Retinal pigment epithelial cell (primary cell): Measurements from ENCODE around the gene TNPO2.
"Not testable (repeated sequence)": the region's sequence is repeated elsewhere in the genome, so short reads cannot be mapped to it uniquely, and the experiment has no call there.

Source experiments
- DNase-seq: peaks from one replicate; pipeline ENCODE4 v3.0.0-alpha.2; 2010; ENCODE audit warnings: low read depth
- H3K4me3 ChIP-seq: 2 replicates; pipeline ENCODE4 v1.5.1; 2011; ENCODE audit warnings: mild to moderate bottlenecking, low read length, control low read depth, moderate library complexity
- TF ChIP-seq, protein P1 (sequence below): conservative IDR thresholded peaks from 2 replicates; pipeline ENCODE4 v1.5.1; 2011; ENCODE audit warnings: low read depth, low read length, control low read depth, inconsistent platforms

TNPO2 gene

DNA sequence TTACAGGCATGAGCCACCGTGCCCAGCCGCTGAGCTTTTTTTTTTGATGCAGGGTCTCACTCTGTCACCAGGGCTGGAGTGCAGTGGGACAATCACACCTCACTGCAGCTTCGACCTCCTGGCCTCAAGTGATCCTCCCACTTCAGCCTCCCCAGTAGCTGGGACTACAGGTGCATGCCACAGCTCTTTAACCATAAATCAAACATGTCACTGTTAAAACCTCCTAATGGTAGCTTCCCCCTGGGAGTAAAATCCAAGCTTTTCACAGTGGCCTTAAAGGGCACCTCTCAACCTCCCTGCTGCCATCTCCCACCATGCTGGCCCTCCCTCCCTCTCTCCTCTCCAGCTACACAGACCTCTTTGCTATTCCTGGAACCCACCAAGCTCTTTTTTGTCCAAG lies 37.9 kb downstream of the TNPO2 start:
- no peak overlapping the region for H3K4me3 ChIP-seq
- TF ChIP-seq, protein P1, sequence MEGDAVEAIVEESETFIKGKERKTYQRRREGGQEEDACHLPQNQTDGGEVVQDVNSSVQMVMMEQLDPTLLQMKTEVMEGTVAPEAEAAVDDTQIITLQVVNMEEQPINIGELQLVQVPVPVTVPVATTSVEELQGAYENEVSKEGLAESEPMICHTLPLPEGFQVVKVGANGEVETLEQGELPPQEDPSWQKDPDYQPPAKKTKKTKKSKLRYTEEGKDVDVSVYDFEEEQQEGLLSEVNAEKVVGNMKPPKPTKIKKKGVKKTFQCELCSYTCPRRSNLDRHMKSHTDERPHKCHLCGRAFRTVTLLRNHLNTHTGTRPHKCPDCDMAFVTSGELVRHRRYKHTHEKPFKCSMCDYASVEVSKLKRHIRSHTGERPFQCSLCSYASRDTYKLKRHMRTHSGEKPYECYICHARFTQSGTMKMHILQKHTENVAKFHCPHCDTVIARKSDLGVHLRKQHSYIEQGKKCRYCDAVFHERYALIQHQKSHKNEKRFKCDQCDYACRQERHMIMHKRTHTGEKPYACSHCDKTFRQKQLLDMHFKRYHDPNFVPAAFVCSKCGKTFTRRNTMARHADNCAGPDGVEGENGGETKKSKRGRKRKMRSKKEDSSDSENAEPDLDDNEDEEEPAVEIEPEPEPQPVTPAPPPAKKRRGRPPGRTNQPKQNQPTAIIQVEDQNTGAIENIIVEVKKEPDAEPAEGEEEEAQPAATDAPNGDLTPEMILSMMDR: no peak
- DNase-seq: no peak

DNA sequence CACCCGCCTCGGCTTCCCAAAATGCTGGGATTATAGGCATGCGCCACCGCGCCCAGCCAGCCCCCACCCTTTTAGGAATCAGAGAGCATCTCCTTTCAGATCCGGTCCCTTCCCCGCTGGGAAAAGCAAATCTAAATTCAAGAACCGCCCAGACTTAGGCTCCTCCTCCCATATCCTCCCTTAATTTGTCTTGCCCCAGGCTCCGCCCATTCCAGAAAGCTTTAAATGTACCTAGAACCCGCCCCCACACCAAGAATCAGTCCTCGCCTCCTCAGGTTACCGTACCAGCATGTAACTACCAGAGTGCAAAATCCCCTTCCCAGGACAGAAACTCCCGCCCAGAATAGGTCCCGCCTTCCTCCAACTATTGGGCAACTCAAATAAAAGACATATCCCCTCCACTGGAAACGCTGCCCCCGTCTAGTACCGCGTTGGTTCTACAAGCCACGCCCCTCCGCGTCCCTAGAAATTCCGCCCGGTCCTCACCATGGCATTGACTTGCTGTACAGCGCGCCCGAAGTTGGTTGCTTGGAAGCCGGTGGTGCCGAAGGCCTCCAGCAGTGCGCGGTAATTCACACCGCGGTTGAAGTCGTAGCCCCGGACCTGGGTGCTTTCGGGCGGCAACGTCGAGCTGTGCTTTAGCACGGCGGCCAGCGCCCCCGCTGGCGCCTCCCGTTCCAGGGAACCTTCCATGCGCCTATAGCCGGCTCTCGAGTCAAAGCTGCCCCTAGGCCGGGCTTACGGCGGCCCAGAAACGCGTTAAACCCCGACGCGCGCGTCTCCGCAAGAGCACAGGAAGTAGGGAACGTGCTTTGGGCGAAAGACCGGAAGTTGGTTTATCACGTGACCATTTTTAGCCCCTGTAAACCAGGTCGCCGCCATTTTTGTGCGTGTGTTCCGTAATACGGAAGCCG lies 42.4 kb downstream of the TNPO2 start, which contains the start of gene DHPS:
TSS of gene DHPS (minus strand) at position 807 of the 914 bp plus-strand sequence. CDS start at position 693, 114 bp downstream.
- DNase-seq: peak; percentile 94
- TF ChIP-seq, protein P1: peak; percentile 3
- peak within 1 kb of the TSS; percentile 93 for H3K4me3 ChIP-seq

DNA sequence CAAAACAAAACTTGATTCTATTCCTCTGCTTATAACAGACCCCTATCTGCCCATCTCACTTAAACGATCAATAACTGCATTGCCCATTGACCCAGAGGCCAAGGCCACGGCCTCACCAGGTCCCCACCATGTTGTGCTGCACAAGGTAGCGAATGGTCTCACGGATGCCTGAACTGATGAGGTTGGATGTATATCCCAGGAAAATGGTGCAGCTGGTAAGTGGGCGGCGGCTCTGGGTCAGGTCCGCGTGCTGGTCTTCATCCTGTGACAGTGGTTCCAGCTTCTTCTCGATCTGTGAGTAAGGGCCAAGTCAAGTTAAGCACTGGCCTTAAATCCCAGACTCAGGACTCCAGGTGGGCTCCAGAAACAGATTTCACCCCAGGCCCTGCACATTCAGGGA lies 43.7 kb downstream of the TNPO2 start:
- TF ChIP-seq, protein P1: no peak
- DNase-seq: no peak
- no peak overlapping the region for H3K4me3 ChIP-seq

DNA sequence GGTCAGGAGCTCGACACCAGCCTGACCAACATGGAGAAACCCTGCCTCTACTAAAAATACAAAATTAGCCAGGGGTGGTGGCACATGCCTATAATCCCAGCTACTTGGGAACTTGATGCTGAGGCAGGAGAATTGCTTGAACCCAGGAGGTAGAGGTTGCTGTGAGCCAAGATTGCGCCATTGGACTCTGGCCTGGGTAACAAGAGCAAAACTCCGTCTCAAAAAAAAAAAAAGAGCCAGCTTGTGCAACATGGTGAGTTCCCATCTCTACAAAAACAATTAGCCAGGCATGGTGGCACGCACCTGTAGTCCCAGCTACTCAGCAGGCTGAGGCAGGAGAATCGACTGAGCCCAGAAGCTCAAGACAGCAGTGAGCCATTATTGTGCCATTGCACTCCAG lies 45.7 kb downstream of the TNPO2 start:
- DNase-seq: not testable (repeated sequence)

DNA sequence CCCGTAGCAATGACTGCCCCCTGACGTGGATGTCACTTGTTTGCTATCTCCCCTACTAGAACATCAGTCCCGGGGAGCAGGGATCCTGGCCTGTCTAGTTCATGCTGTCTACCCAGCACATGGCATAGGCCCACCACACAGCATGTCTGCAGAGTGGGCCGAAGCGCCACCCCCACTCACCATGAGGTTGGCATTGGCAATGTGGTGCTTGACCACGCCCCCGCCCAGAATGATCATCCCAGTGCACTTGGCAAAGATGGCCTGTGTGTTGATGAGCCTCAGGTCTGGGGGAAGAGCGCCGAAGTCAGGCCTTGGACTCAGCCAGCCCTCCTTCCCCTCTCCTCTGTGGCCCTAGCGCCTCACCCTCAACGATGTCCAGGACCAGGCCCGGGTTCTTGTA lies 46.8 kb downstream of the TNPO2 start:
- DNase-seq: no peak
- TF ChIP-seq, protein P1: no peak
- no peak overlapping the region for H3K4me3 ChIP-seq

More for the DNA sequence above, 45.7 kb downstream of the TNPO2 start:
- not testable (repeated sequence) for H3K4me3 ChIP-seq

DNA sequence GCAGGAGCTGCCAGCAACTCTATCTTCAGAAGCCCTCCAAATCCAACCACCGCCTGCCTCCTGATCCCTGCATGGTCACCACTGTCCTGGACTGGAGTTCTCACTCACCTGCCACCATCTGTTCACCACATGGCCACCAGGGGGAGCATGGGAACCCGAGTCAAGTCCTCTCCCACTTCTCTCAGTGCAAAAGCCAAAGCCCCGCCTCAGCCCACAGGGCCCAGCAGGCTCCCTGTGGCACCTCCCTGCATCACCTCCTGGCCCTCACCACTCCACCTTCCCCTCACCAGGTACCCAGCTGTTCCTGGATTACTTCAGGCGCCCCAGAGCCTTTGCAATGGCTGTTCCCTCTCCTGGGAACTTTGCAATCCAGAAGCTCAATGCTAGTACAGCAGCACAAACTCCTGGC lies 47.3 kb downstream of the TNPO2 start:
- TF ChIP-seq, protein P1: peak; percentile 92
- H3K4me3 ChIP-seq: no peak overlapping the region
- no peak for DNase-seq

DNA sequence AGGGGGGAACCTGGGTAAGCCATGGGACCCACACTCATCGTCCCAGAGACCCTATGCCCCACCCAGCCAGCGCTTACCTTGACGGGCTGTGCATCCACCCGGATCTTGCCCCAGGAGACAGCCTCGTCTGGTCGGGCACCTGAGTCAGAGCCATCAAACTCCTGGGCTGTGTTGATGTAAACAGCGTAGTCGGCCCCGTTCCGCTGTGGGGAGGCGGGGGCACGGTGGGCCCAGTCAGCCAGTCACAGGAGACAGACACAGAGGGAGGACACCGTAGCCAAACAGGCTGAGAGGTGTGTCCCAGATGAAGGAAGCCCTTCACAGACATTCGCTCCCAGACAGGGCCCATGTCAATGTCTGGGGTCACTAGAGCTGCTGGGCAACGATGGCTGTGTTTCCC lies 47.8 kb downstream of the TNPO2 start:
- TF ChIP-seq, protein P1: no peak
- H3K4me3 ChIP-seq: no peak overlapping the region
- no peak for DNase-seq
